Large intestine (tissue), 3 donors: ENCODE results near the gene TMEM178B. TPM values are rescaled to one million over a fixed set of nuclear protein-coding genes. Genes with fewer than 3 reads are reported as not detected.
A peak's percentile ranks its signal among the peaks of the same experiment; 100 is the strongest.
"Not testable (repeated sequence)": the region's sequence is repeated elsewhere in the genome, so short reads cannot be mapped to it uniquely, and the experiment has no call there.

Source experiments
- DNase-seq, 2 donors: peaks; one replicate each; pipeline versions ENCODE4 v3.0.0 to v3.0.0-alpha.2; 2013
- H3K27ac ChIP-seq: one replicate; pipeline ENCODE4 v1.5.1; 2013; ENCODE audit warnings: low read length
- H3K27me3 ChIP-seq: 2 replicates; pipeline ENCODE4 v1.6.1; 2013; ENCODE audit warnings: low read length; ENCODE audit not compliant: control insufficient read depth, insufficient read depth
- H3K36me3 ChIP-seq: 2 replicates; pipeline ENCODE4 v1.6.1; 2013; ENCODE audit warnings: low read length; ENCODE audit not compliant: control insufficient read depth, insufficient read depth
- H3K4me1 ChIP-seq: one replicate; pipeline ENCODE4 v1.6.1; 2013; ENCODE audit warnings: low read length; ENCODE audit not compliant: control insufficient read depth, insufficient read depth
- H3K4me3 ChIP-seq: one replicate; pipeline ENCODE4 v1.5.1; 2013; ENCODE audit warnings: low read length
- H3K9me3 ChIP-seq: one replicate; pipeline ENCODE4 v1.6.1; 2013; ENCODE audit warnings: mild to moderate bottlenecking, low read depth, low read length, moderate library complexity; ENCODE audit not compliant: control insufficient read depth
- WGBS: methylation state at CpG from one replicate; pipeline ENCODE4 v1.1.5; 2013; ENCODE audit warnings: low lambda C conversion rate; ENCODE audit not compliant: insufficient coverage; 5-methylcytosine and 5-hydroxymethylcytosine counted together
- polyA plus RNA-seq: library from polyadenylated mRNA; unstranded; fragments of 120-200 nt; gene quantifications from one replicate; pipeline ENCODE4 v1.2.1, GENCODE V29; 2013

Gene TMEM178B
- polyA plus RNA-seq, 1 donor = 2.2 TPM

DNA sequence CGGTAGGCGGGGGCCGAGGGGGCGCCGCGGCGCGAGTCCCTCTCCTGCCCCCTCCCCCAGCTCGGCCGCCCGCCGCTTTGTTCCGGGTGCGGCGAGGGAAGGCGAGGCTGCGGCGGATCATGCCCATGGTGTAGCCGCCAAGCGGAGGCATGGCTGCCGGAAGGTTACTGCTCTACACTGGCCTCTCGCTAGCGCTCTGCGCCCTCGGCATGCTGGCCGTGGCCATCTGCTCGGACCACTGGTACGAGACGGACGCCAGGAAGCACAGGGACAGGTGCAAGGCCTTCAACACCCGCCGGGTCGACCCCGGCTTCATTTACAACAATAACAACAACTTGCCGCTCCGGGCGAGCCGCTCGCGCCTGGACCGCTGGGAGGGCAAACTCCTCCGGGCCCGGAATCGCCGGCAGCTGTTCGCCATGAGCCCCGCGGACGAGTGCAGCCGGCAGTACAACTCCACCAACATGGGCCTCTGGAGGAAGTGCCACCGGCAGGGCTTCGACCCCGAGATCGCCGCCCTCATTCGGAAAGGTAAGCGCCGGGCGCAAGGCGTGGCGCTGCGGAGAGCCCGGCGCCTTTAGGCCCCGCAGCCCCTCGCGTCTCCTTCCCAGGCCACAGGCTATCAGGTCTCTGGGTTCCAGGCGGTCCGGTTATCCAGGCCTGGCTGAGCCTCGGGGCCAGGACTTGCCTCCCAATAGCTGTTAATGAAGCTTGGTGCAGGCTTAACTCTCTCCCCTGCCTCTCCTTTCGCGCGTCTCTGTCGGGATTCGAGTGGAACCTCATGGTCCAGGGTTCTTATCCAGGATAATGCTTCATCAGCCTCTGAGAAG lies 513 bp downstream of the TMEM178B start:
- peaks cover 4% of the 10 kb centered on the region for H3K9me3 ChIP-seq
- WGBS = no CpG with 5 or more reads among the region's 75 CpGs
- H3K4me1 ChIP-seq = peaks cover 11% of the 10 kb centered on the region
- H3K27me3 ChIP-seq = peaks cover 76% of the 10 kb centered on the region
- peak overlapping the region; percentile 28 for H3K4me3 ChIP-seq
- no peak overlapping the region for H3K27ac ChIP-seq
- H3K36me3 ChIP-seq = no peaks in the 10 kb centered on the region
- peak in 1 of 2 donors; percentile 21 for DNase-seq

DNA sequence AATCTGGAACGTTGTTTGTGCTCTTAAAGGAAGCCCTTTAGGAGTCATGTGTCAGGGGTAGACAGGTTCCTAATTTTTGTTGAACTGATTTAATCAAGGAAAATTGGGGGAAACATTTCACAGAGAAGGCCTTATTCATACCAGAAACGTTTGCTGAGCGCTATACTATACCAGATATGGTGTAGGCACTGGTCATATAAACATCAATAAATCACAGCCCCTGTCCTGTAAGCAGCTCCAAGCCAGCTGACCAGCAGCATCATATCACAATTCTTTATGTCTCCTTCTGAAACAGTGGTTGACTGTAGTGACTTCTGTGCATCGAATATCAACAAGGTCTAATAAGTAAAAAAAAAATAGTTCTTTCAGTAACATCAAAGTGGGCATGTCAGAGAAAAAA lies 1.1 kb downstream of the TMEM178B start:
- peaks cover 11% of the 10 kb centered on the region for H3K4me1 ChIP-seq
- peaks cover 73% of the 10 kb centered on the region for H3K27me3 ChIP-seq
- H3K4me3 ChIP-seq = peak overlapping the region; percentile 28
- 75% methylated on average over 1 of the region's 4 CpGs for WGBS
- peaks cover 4% of the 10 kb centered on the region for H3K9me3 ChIP-seq
- H3K36me3 ChIP-seq = no peaks in the 10 kb centered on the region
- no peak for DNase-seq
- H3K27ac ChIP-seq = no peak overlapping the region

DNA sequence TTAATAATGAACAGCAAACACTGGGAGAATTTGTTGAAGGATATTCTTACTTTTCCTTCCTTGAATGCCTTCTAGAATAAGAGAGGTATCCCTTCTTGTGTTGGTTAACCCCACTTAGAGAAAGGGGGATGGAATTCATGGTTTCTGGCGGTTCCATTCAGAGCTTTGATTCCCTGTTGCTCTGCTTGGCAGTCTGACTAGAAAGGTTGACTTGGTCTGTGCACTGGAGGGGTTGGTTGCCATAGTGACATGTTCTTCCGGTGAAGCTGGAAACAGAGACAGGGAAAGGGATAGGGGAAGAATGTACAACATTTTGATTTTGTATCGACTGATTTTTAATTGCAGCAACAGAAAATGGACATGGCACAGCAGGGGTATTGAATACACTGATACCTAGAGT lies 2.5 kb downstream of the TMEM178B start:
- Histone ChIP-seq H3K4me3 (no peak overlapping the region), H3K27ac (no peak overlapping the region), H3K4me1 (peaks cover 8% of the 10 kb centered on the region), H3K36me3 (no peaks in the 10 kb centered on the region), H3K27me3 (peaks cover 59% of the 10 kb centered on the region), H3K9me3 (peaks cover 4% of the 10 kb centered on the region)
- 71% methylated on average over 1 of the region's 3 CpGs for WGBS
- DNase-seq = no peak

- no peaks in the 10 kb centered on the region for H3K36me3 ChIP-seq
- no peak for DNase-seq
- no peak overlapping the region for H3K4me3 ChIP-seq
- no peaks in the 10 kb centered on the region for H3K4me1 ChIP-seq
- H3K9me3 ChIP-seq = peaks cover 3% of the 10 kb centered on the region
- H3K27ac ChIP-seq = no peak overlapping the region
- no CpG with 5 or more reads among the region's 8 CpGs for WGBS
- H3K27me3 ChIP-seq = peaks cover 35% of the 10 kb centered on the region
These were observed 5.4 kb downstream of the TMEM178B start for GRCh38 chr7:141079219-141079618.

DNA sequence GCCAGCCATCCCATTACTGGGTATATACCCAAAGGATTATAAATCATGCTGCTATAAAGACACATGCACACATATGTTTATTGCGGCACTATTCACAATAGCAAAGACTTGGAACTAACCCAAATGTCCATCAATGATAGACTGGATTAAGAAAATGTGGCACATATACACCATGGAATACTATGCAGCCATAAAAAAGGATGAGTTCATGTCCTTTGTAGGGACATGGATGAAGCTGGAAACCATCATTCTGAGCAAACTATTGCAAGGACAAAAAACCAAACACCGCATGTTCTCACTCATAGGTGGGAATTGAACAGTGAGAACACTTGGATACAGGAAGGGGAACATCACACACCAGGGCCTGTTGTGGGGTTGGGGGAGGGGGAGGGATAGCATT lies 15.6 kb downstream of the TMEM178B start:
- WGBS = no CpG with 5 or more reads among the region's 2 CpGs
- not testable (repeated sequence) for H3K27me3 ChIP-seq, H3K9me3 ChIP-seq, H3K4me3 ChIP-seq, H3K36me3 ChIP-seq, H3K27ac ChIP-seq, DNase-seq, H3K4me1 ChIP-seq

DNA sequence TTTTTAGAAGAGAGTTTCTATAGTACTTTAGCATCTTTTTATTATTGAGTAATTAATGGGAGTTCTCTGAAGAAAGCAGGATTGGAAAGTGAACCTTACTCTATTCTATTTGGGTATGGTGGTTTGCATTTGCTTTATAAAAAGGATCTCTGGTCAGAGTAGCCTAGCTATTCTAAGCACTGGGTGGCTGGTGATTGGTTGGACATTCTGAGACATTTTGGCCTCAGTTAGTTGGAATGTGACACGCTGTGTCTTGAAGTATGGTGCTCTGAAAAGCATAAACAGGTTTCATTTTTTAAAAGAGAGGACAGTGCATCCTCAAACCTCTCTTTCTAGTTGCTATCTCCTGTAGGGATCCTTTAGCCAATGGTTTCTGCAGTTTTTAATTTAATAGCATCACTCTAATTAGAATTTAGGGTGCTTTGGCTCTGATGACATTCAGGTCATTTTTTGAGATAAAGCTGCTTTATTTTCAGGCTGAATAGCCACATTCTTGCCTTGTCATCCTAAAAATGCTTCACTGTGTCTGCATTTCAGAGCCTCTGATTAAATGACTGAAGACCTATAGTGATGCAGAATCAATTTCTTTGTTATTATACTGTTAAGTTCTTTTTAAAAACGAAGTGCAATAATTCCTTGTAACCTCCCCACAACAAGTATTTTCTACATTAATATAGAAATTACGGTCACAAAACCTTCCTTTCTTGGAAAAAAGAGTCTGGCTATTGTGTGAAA lies 20.6 kb downstream of the TMEM178B start:
- WGBS = 20% methylated on average over 1 of the region's 3 CpGs
- Histone ChIP-seq H3K9me3 (no peaks in the 10 kb centered on the region), H3K36me3 (no peaks in the 10 kb centered on the region)

GRCh38 chr7:141097430-141097829 lies 23.6 kb downstream of the TMEM178B start:
- whole genome bisulfite sequencing = 67% methylated on average over 2 of the region's 4 CpGs
- no peak for DNase-seq
- H3K4me3 ChIP-seq = no peak overlapping the region
- H3K36me3 ChIP-seq = no peaks in the 10 kb centered on the region
- no peaks in the 10 kb centered on the region for H3K4me1 ChIP-seq
- no peaks in the 10 kb centered on the region for H3K9me3 ChIP-seq
- no peaks in the 10 kb centered on the region for H3K27me3 ChIP-seq
- H3K27ac ChIP-seq = no peak overlapping the region

More for the DNA sequence above, 20.6 kb downstream of the TMEM178B start:
- DNase-seq = no peak
- H3K4me3 ChIP-seq = no peak overlapping the region
- no peak overlapping the region for H3K27ac ChIP-seq
- no peaks in the 10 kb centered on the region for H3K4me1 ChIP-seq
- H3K27me3 ChIP-seq = no peaks in the 10 kb centered on the region

GRCh38 chr7:141102436-141102835 lies 28.6 kb downstream of the TMEM178B start:
- WGBS = no CpG with 5 or more reads among the region's 2 CpGs
- H3K36me3 ChIP-seq = no peaks in the 10 kb centered on the region
- DNase-seq = no peak

GRCh38 chr7:141103847-141104429 lies 30.1 kb downstream of the TMEM178B start:
- no peak for DNase-seq
- Histone ChIP-seq H3K27ac (no peak overlapping the region), H3K36me3 (no peaks in the 10 kb centered on the region), H3K9me3 (no peaks in the 10 kb centered on the region), H3K4me1 (no peaks in the 10 kb centered on the region), H3K4me3 (no peak overlapping the region), H3K27me3 (peaks cover 6% of the 10 kb centered on the region)
- WGBS = 100% methylated on average over 1 of the region's 4 CpGs

More at GRCh38 chr7:141102436-141102835, 28.6 kb downstream of the TMEM178B start:
- no peak overlapping the region for H3K4me3 ChIP-seq
- H3K27me3 ChIP-seq = peaks cover 6% of the 10 kb centered on the region
- H3K27ac ChIP-seq = no peak overlapping the region
- no peaks in the 10 kb centered on the region for H3K9me3 ChIP-seq
- no peaks in the 10 kb centered on the region for H3K4me1 ChIP-seq

GRCh38 chr7:141113131-141113530 lies 39.3 kb downstream of the TMEM178B start:
- WGBS = no CpG with 5 or more reads among the region's 1 CpG
- Histone ChIP-seq H3K36me3 (no peaks in the 10 kb centered on the region), H3K4me3 (no peak overlapping the region), H3K9me3 (no peaks in the 10 kb centered on the region), H3K27me3 (no peaks in the 10 kb centered on the region), H3K27ac (no peak overlapping the region), H3K4me1 (no peaks in the 10 kb centered on the region)
- no peak for DNase-seq
